SK-N-SH treated with all-trans-retinoic acid at 6 μM for 48 hours (cell line): ENCODE results near the gene B4GALNT4.

Experiments used
- ATAC-seq: fragments of 200-7000 bp; cut with Tn5 transposase; 3 replicates; pipeline ENCODE4 v1.9.1; 2020; ENCODE audit warnings: mild to moderate bottlenecking, moderate library complexity
- BACH2 ChIP-seq: fragments of 250-450 bp; sonication (Bioruptor Pico); IDR thresholded peaks from 2 replicates; pipeline ENCODE4 v1.9.0; 2021; ENCODE audit warnings: mild to moderate bottlenecking, borderline replicate concordance
- GLIS3 ChIP-seq: fragments of 250-450 bp; sonication (Bioruptor Pico); IDR thresholded peaks from 2 replicates; pipeline ENCODE4 v1.5.0; 2020; ENCODE audit warnings: mild to moderate bottlenecking, moderate library complexity
- PATZ1 ChIP-seq: fragments of 250-450 bp; sonication (Bioruptor Pico); IDR thresholded peaks from 2 replicates; pipeline ENCODE4 v1.8.0; 2020; ENCODE audit warnings: mild to moderate bottlenecking, moderate library complexity, borderline replicate concordance
- PPARA ChIP-seq: fragments of 250-450 bp; sonication (Bioruptor Pico); IDR thresholded peaks from 2 replicates; pipeline ENCODE4 v1.5.0; 2020; ENCODE audit warnings: mild to moderate bottlenecking, borderline replicate concordance
- RARB ChIP-seq: fragments of 250-450 bp; sonication (Bioruptor Pico); IDR thresholded peaks from 2 replicates; pipeline ENCODE4 v1.8.0; 2021; ENCODE audit warnings: mild to moderate bottlenecking, moderate library complexity
- TCF4 ChIP-seq: fragments of 250-450 bp; sonication (Bioruptor Pico); IDR thresholded peaks from 2 replicates; pipeline ENCODE4 v1.8.0; 2021; ENCODE audit warnings: mild to moderate bottlenecking, moderate library complexity, borderline replicate concordance
- TOX ChIP-seq: fragments of 250-450 bp; sonication (Bioruptor Pico); IDR thresholded peaks from 2 replicates; pipeline ENCODE4 v1.8.0; 2021; ENCODE audit warnings: mild to moderate bottlenecking, moderate library complexity, borderline replicate concordance
- ZC3H10 ChIP-seq: fragments of 250-450 bp; sonication (Bioruptor Pico); IDR thresholded peaks from 2 replicates; pipeline ENCODE4 v1.5.1; 2021; ENCODE audit warnings: mild to moderate bottlenecking, moderate library complexity
- ZFP3 ChIP-seq: fragments of 250-450 bp; sonication (Bioruptor Pico); IDR thresholded peaks from 2 replicates; pipeline ENCODE4 v1.5.0; 2020; ENCODE audit warnings: mild to moderate bottlenecking, moderate library complexity
- ZFP30 ChIP-seq: fragments of 450-650 bp; formaldehyde crosslinking; IDR thresholded peaks from 2 replicates; pipeline ENCODE4 v1.5.0; 2022; ENCODE audit warnings: mild to moderate bottlenecking, moderate library complexity
- ZNF70 ChIP-seq: fragments of 450-650 bp; formaldehyde crosslinking; IDR thresholded peaks from 2 replicates; pipeline ENCODE4 v1.5.0; 2020; ENCODE audit warnings: mild to moderate bottlenecking, moderate library complexity
- ZNF8 ChIP-seq: fragments of 450-650 bp; formaldehyde crosslinking; IDR thresholded peaks from 2 replicates; pipeline ENCODE4 v1.5.0; 2020; ENCODE audit warnings: mild to moderate bottlenecking, moderate library complexity
- TF ChIP-seq, protein P1 (sequence below): fragments of 250-450 bp; sonication (Bioruptor Pico); IDR thresholded peaks from 2 replicates; pipeline ENCODE4 v1.5.1; 2021; ENCODE audit warnings: mild to moderate bottlenecking, moderate library complexity
- TF ChIP-seq, protein P2 (sequence below): fragments of 250-450 bp; sonication (Bioruptor Pico); IDR thresholded peaks from 2 replicates; pipeline ENCODE4 v1.5.1; 2020; ENCODE audit warnings: low read depth, mild to moderate bottlenecking, moderate library complexity
- TF ChIP-seq, protein P3 (sequence below): fragments of 250-450 bp; sonication (Bioruptor Pico); IDR thresholded peaks from 2 replicates; pipeline ENCODE4 v1.5.0; 2020; ENCODE audit warnings: mild to moderate bottlenecking, moderate library complexity

Gene B4GALNT4

DNA sequence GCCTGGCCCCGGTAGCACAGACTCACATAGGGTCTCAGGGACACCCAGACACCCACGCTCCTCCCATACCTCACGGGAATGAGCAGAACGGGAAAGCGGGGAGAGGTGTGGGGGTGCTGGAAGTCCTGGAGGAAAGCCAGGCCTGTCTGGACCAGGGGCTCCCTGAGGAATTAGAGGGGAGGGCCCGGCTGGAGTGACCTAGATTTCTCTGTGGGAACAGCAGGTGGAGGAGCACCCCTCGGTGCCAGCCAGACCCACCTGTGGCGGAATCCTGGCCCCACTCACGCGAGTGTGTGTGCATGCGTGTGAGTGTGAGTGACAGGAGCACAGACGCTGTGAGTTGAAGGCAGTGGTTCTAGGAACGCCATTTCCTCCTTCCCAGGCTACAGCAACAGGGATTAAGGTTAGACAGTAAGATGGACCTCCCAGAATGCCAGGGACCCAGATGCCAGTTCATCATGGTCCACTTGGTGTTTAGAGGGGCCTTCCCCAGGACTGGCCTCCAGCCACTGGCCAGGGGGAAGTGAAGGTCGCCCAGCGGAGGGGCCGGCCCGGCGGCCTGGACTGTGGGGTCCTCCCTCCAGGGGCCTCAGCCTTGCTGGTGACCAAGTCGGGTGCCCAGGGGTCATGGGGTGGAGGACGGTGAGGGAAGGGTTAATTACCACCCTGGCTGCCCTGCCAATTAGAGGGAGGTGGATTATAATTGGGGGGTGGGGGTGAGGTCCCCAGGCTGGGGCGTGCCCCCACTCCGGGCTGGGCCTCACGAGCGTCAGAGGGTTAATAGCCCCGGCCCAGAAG is 25.8 kb downstream of the B4GALNT4 start:
- no peak for TF ChIP-seq RARB (CRISPR knock-in tag)
- no peak for TF ChIP-seq ZNF8 (CRISPR knock-in tag)
- no peak for TF ChIP-seq GLIS3 (CRISPR knock-in tag)
- ATAC-seq: no peak

GRCh38 chr11:395866-396265 is 26.6 kb downstream of the B4GALNT4 start:
- TF ChIP-seq, protein P1, sequence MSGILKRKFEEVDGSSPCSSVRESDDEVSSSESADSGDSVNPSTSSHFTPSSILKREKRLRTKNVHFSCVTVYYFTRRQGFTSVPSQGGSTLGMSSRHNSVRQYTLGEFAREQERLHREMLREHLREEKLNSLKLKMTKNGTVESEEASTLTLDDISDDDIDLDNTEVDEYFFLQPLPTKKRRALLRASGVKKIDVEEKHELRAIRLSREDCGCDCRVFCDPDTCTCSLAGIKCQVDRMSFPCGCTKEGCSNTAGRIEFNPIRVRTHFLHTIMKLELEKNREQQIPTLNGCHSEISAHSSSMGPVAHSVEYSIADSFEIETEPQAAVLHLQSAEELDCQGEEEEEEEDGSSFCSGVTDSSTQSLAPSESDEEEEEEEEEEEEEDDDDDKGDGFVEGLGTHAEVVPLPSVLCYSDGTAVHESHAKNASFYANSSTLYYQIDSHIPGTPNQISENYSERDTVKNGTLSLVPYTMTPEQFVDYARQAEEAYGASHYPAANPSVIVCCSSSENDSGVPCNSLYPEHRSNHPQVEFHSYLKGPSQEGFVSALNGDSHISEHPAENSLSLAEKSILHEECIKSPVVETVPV (CRISPR knock-in tag): no peak
- TF ChIP-seq, protein P2, sequence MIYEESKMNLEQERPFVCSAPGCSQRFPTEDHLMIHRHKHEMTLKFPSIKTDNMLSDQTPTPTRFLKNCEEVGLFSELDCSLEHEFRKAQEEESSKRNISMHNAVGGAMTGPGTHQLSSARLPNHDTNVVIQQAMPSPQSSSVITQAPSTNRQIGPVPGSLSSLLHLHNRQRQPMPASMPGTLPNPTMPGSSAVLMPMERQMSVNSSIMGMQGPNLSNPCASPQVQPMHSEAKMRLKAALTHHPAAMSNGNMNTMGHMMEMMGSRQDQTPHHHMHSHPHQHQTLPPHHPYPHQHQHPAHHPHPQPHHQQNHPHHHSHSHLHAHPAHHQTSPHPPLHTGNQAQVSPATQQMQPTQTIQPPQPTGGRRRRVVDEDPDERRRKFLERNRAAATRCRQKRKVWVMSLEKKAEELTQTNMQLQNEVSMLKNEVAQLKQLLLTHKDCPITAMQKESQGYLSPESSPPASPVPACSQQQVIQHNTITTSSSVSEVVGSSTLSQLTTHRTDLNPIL: no peak
- TF ChIP-seq ZNF8 (CRISPR knock-in tag): no peak
- TF ChIP-seq ZFP3: no peak
- ATAC-seq: no peak

GRCh38 chr11:396511-396947 is 27.2 kb downstream of the B4GALNT4 start:
- no peak for TF ChIP-seq ZC3H10 (CRISPR knock-in tag)
- TF ChIP-seq ZFP30 (CRISPR knock-in tag): no peak
- no peak for TF ChIP-seq TOX (CRISPR knock-in tag)
- peak; percentile 84 for ATAC-seq

DNA sequence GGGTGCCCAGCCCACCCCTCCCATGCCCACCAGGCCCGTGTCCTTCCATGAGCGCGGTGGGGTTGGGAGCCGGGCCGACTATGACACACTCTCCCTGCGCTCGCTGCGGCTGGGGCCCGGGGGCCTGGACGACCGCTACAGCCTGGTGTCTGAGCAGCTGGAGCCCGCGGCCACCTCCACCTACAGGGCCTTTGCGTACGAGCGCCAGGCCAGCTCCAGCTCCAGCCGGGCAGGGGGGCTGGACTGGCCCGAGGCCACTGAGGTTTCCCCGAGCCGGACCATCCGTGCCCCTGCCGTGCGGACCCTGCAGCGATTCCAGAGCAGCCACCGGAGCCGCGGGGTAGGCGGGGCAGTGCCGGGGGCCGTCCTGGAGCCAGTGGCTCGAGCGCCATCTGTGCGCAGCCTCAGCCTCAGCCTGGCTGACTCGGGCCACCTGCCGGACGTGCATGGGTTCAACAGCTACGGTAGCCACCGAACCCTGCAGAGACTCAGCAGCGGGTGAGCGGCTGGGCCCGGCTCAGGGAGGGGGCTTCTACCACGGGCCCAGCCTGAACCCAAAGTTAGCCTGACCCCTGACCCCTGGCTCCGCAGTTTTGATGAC is 27.7 kb downstream of the B4GALNT4 start:
- TF ChIP-seq ZNF8 (CRISPR knock-in tag) (no peak), TOX (CRISPR knock-in tag) (no peak), PATZ1 (CRISPR knock-in tag) (no peak), ZFP3 (peak; percentile 94), GLIS3 (CRISPR knock-in tag) (no peak), PPARA (no peak), ZNF70 (CRISPR knock-in tag) (no peak), BACH2 (CRISPR knock-in tag) (no peak), TCF4 (CRISPR knock-in tag) (peak; percentile 22; the same call in 1 of the 2 replicates)
- TF ChIP-seq, protein P2: no peak
- TF ChIP-seq, protein P3, sequence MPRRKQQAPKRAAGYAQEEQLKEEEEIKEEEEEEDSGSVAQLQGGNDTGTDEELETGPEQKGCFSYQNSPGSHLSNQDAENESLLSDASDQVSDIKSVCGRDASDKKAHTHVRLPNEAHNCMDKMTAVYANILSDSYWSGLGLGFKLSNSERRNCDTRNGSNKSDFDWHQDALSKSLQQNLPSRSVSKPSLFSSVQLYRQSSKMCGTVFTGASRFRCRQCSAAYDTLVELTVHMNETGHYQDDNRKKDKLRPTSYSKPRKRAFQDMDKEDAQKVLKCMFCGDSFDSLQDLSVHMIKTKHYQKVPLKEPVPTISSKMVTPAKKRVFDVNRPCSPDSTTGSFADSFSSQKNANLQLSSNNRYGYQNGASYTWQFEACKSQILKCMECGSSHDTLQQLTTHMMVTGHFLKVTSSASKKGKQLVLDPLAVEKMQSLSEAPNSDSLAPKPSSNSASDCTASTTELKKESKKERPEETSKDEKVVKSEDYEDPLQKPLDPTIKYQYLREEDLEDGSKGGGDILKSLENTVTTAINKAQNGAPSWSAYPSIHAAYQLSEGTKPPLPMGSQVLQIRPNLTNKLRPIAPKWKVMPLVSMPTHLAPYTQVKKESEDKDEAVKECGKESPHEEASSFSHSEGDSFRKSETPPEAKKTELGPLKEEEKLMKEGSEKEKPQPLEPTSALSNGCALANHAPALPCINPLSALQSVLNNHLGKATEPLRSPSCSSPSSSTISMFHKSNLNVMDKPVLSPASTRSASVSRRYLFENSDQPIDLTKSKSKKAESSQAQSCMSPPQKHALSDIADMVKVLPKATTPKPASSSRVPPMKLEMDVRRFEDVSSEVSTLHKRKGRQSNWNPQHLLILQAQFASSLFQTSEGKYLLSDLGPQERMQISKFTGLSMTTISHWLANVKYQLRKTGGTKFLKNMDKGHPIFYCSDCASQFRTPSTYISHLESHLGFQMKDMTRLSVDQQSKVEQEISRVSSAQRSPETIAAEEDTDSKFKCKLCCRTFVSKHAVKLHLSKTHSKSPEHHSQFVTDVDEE (CRISPR knock-in tag): peak; percentile 56; the same call in 1 of the 2 replicates
- TF ChIP-seq, protein P1 (CRISPR knock-in tag): no peak
- TF ChIP-seq, all 23 proteins: peak for 3
- peak; percentile 90 for ATAC-seq
